ENCODE data around the gene EPO.

EPO gene

DNA sequence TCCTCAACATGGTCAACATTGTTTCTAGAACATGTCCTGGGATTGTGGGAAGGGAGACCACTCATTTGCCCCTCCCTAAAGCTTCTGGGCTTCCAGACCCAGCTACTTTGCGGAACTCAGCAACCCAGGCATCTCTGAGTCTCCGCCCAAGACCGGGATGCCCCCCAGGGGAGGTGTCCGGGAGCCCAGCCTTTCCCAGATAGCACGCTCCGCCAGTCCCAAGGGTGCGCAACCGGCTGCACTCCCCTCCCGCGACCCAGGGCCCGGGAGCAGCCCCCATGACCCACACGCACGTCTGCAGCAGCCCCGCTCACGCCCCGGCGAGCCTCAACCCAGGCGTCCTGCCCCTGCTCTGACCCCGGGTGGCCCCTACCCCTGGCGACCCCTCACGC is at the start of gene EPO:
TSS of gene EPO (plus strand) at position 190 of the 392 bp plus-strand sequence. CDS start 513 bp downstream, outside the sequence.
- FAIRE-seq (no peak), DNase-seq (ENCODE audit: insufficient read length, low spot score) (no peak)

DNA sequence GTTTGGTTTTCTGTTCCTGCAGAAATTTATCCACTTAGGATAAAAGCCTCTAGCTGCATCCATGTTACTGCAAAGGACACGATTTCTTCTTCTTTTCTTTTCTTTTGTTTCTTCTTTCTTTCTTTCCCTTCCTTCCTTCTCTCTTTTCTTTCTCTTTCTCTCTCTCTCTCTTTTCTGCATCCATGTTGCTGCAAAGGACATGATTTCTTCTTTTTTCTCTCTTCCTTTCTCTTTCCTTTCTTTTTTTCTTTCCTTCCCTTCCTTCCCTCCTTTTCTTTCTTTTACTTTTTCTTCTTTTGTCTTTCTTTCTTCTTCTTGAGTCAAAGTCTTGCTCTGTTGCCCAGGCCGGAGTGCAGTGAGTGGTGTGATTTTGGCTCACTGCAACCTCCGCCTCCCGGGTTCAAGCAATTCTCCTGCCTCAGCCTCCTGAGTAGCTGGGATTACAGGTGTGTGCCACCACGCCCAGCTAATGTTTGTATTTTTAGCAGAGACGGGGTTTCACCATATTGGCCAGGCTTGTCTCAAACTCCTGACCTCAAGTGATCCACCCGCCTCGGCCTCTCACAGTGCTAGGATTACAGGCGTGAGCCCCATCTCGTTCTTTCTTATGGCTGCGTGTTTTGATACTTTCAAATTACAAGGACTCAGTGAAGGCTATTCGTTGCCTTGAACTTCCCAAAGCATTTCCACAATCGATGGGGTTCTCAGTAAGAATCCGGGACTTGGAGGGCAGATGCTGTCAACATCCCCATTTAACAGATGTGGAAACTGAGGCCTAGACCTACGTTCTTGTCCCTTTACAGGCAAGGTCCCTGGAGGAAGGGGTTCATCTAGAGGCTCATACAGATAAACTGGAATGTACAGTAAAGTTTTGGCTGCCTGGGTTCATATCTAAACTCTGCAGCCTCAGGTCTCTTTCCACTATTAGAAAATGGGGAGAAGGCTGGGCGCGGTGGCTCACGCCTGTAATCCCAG is 48.6 kb upstream of the EPO start:
- no peak for FAIRE-seq
- no peak for DNase-seq (ENCODE audit: insufficient read length, low spot score)

DNA sequence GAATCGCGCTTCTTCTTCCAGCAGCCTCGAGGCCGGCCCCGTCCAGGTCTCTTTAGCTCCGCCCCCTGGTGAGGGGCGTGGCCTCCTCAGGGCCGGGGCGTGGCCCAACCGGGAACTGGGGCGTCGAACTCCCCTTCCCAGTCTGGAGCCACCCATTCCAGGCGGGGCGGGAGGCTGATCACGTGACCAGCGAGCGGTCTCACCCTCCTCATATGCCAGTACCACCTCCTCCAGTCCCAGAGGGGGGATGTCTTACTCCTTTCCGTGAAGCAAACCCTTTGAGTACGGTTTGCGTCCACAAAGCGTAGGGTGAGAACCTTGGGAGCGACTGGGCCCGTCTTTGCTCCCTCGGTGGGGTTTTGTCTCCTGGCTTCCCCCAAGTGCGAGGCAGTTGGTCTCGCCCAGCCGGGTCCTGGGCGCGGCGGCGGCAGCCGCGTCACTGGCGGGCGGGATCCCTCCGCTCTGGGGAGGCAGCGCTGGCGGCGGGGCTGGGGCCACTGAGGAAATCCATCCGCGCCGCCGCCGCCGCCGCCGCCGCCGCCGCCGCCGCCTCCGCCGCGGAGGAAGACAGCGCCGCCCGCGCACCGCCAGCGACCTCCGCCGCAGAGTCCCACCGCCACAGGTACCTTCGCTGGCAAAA is 46.8 kb upstream of the EPO start, which contains the start of gene GNB2:
TSS of gene GNB2 (plus strand) at position 439 of the 640 bp plus-strand sequence. CDS start 2,526 bp downstream, outside the sequence.
- FAIRE-seq = peak; percentile 98
- DNase-seq (ENCODE audit: insufficient read length, low spot score) = peak; percentile 91

DNA sequence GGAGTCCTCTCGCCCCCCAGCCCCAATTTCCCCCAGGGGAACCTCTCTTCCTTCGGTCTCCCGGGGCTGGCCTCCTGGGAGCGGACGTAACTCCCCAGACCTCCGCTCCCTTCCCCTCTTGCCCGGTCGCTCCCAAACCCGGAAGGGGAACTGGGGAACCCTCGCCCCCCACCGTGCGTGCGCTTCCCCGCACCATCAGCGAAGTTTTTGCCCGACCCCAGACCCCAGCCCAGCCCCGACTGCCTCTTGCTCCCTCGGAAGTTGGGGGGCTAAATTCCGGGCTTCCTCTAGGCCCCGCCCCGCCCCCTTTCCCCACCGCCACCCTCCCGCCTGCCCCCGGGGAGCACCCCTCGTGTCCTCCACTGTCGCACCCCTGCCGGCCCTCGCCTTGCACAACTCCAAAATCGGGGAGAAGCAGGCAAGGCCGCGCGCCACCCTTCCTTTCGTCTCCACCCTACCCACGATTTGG is 46.3 kb upstream of the EPO start:
- no peak for FAIRE-seq
- no peak for DNase-seq (ENCODE audit: insufficient read length, low spot score)

DNA sequence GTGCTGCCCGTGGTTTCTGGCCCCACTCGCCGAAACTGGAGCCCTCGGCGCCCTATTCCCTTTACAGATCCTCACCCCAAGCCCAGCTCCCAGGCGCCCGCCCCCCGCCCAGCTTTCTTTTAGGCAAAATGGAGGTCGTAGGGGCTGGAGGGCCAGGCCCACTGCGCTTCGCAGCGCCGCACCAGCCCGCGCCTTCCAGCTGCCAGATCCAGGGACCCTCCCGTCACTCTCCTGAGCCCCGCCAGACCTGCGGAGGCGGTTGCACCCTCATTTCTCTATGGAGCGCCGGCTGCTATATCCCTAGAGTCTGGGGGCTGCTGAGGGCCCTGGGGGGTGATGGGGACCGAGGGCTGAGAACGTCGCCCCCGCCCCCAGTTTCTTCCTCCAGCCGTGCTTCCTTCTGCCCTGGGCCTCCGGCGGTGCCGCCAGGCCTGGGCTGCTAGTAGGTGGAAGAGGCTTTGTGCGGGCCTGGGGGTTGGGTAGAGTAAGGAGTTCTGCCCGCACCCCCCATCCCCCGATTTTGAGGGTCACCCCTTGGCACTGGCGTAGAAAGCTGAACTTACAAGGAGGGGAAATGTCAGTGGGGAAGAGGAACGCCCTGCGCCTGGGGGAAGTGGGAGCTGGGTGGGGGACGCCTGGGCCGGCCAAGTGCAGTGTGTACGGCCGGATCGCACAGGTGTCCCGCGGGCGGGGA is 45.7 kb upstream of the EPO start:
- DNase-seq (ENCODE audit: insufficient read length, low spot score) = no peak
- FAIRE-seq = no peak

DNA sequence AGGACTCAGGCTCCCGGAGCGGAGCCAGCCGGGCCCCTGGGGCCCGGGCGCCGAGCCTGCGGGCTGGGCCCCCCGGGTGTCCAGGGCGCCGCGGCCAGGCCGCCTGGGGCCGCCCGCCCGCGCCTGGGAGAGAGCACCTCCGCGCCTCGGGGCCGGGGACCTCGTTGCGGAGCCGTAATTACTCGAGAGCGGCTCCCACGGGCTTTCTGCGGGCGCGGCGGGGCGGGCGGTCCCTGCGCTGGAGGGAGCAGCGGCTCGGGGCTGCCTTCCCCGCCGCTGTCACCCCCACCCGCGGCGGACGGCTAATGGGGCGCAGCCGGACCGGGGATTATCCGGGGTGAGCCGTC is 45.2 kb upstream of the EPO start:
- no peak for DNase-seq (ENCODE audit: insufficient read length, low spot score)

DNA sequence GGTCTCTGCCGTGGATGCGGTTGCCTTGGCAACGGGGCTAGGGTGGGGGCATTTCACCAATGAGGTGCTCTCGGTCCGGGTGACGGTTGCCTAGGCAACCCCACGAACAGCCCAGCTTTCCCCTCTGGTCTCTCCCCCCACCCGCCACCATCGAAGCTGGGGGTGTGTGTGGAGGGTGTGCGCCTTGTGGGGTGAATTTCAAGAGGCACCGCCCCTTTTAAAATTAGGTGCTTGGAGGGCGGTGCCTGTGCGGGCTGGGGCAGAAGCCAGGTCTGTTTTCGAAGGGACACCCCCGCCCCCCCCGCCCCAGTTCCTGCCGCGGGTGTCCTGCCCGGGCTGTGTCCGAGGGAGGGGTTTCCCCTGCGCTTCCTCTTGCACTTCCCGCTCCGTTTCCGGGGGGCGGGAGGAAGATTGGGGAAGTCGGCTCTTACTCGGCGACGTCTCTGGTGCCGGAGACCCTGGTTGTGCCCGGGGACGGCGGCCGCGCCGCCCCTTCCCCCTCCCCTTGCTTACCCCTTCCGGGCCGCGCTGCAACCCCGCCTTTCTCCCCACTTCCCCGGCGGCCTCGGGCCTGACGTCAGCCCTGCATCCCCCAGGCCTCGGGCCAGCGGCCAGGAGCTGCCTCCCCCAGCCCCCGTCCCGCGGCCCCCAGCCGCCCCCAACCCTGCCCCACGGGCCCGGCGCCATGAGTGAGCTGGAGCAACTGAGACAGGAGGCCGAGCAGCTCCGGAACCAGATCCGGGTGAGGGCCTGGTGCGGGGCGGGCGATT is 44.5 kb upstream of the EPO start:
- peak; percentile 86 for DNase-seq (ENCODE audit: insufficient read length, low spot score)
- peak; percentile 18 for FAIRE-seq

More for the DNA sequence above, 45.2 kb upstream of the EPO start:
- FAIRE-seq = no peak

DNA sequence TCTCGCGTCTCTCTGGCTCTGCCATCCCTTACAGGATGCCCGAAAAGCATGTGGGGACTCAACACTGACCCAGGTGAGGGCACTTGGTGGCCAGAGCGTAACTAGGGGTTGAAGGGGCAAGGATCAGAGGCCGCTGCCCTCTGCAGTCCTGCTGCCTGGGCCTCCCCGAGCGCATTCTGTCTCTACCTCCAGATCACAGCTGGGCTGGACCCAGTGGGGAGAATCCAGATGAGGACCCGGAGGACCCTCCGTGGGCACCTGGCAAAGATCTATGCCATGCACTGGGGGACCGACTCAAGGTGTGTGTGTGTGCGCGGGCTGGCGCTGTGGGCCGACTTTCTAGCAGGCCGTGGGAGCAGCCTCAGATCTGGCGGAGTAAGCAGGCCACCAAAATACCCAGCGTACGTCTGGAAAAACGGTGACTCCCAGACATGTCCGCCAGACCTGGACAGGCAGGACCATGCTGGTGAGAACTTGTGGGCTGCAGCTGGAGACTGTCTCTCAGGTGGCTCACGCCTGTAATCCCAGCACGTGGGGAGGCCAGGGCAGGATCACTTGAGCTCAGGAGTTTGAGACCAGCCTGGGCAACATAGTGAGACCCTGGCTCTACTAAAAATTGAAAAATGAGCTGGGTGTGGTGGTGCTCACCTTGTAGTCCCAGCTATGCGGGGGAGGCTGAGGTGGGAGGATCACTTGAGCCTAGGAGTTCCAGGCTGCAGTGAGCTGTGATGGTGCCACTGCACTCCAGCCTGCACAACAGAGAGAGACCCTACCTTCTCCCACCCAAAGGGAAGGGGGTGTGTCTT is 43.6 kb upstream of the EPO start:
- FAIRE-seq (no peak), DNase-seq (ENCODE audit: insufficient read length, low spot score) (peak; percentile 4)

DNA sequence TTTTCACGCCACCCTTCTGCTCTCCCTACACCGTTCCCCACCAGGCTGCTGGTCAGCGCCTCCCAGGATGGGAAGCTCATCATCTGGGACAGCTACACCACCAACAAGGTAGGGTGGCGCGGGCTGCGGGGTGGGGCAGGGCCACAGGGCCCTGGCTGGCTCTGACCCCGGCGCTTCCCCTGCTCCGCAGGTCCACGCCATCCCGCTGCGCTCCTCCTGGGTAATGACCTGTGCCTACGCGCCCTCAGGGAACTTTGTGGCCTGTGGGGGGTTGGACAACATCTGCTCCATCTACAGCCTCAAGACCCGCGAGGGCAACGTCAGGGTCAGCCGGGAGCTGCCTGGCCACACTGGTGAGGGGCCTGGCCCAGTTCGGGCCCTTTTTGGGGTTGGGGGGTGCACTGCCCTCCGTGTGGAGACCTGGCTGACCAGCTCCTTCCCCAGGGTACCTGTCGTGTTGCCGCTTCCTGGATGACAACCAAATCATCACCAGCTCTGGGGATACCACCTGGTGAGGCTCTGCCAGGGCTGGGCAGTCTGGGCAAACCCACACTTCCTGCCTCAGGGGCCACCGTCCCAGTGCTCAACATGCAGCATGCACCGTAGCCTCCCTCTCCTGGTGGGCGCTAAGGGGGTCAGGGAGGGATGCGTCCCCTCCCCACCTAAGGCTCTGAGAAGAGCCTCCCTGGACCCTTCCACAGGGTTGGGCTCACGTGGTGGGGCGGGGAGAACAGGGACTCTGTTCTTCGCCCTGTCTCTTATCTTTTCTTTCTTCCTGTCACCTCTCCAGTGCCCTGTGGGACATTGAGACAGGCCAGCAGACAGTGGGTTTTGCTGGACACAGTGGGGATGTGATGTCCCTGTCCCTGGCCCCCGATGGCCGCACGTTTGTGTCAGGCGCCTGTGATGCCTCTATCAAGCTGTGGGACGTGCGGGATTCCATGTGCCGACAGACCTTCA is 42.7 kb upstream of the EPO start:
- DNase-seq (ENCODE audit: insufficient read length, low spot score) (peak; percentile 4), FAIRE-seq (no peak)

DNA sequence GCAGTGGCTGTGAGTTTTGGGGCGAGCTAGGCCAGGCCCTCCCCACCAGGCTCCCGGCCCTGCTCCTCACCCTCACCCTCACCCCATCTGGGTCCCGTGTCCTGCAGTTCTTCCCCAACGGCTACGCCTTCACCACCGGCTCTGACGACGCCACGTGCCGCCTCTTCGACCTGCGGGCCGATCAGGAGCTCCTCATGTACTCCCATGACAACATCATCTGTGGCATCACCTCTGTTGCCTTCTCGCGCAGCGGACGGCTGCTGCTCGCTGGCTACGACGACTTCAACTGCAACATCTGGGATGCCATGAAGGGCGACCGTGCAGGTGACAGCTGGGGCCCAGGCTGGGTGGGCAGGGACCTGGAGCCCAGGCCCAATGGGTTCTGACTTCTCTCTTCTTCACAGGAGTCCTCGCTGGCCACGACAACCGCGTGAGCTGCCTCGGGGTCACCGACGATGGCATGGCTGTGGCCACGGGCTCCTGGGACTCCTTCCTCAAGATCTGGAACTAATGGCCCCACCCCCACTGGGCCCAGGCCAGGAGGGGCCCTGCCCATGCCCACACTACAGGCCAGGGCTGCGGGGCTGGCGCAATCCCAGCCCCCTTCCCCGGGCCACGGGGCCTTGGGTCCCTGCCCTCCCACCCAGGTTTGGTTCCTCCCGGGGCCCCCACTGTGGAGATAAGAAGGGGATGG is 41.8 kb upstream of the EPO start:
- FAIRE-seq (no peak), DNase-seq (ENCODE audit: insufficient read length, low spot score) (peak; percentile 1)

DNA sequence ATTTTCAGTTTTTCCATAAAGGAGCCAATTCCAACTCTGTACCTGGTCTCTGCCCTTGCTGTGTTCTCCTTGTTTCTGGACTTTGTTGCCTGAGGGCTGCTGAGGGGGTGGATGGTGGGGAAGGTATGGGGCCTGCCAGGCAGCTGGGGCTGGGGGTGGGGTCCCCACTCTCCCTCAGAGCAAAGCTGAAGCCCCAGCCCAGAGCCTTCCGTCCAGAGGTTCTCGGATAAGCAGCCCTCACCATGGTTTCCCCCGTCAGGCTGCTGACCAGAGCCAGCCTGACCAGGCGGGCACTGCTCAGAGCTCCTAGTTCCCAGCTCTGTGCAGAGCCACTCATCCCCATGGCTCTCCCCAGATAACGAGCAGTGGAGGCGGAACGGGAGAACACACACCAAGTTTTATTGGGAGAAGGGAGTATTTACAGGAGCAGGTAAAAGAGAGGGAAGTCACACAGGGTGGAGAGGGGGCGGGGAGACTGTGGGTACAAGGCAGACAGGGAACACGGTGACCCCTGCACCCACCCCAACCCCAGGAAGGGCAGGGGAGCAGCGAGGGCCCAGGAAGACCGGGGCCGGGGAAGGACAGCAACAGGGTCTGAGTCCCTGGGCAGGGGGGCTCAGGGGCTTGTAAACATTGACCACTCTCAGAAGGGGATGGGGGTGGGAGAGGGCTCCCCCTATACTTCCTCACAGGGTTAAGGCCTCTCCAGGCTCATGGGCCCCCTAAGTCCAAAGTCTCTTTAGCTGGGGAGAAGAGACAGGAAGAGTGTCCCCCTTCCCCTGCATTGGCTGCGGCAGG is 40.9 kb upstream of the EPO start:
- no peak for FAIRE-seq
- peak; percentile 7 for DNase-seq (ENCODE audit: insufficient read length, low spot score)

DNA sequence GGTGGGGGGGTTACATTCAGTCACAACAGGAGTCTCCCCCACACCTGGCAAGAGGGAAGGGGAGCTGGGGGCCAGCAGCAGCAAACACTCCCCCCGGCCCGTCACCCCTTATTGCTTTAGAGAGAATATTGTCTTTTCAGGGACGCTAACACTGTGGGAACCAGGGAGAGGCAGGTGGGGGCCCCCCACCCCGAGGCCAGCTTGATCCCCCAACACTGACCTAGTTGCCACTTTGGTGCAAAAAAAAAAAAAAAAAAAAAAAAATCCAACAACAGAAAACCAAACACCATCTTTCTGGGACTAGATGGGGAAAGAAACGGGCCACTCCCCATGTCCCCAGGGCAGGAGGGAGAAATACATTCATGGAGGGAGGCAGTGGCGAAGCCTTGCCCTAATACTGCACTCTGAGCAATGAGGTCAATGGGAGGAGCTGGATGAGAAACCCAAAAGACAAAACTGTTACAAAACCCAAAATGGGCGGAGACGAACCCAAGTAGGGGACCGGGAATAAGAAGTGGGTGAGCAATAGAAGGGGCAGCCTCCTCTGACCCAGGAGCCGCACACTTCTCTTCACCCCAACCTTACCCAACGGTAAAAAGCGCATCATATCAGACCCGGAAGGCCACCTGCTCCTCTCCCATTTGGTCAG is 40.2 kb upstream of the EPO start:
- FAIRE-seq = no peak
- peak; percentile 6 for DNase-seq (ENCODE audit: insufficient read length, low spot score)

DNA sequence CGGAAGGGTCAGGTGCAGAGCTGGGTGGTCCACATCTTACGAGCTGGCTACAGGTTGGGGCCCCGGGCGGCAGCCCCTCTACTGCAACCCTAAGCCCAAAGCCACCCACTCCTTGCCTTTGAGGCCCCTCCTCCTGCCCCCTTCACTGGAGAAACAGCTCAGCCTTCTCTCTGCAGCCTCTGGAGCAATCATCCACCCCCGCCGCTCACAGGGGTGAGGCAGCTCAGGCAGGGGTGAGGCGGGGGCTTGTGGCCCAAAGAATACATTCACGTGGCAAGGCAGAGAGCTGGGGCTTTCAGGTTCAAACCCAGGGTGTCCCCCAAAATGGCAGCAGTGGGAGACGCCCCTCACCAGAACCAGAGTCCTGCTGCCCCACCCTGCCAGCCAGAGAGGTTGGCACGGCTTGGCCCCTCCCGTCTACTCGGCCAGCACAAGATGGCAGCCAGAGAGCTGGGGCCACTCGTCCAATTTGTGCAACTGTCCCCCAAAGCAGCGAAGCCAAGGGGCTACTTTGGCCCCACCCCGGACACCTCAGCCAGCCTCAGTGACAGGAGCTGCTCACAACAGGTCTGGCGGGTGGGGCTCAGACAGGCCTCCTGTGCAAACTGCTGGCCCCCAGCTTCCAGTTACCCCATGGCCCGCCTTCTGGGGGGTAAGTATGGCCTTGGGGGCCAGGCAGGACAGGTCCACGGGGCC is 39.5 kb upstream of the EPO start:
- DNase-seq (ENCODE audit: insufficient read length, low spot score) (peak; percentile 5), FAIRE-seq (no peak)

DNA sequence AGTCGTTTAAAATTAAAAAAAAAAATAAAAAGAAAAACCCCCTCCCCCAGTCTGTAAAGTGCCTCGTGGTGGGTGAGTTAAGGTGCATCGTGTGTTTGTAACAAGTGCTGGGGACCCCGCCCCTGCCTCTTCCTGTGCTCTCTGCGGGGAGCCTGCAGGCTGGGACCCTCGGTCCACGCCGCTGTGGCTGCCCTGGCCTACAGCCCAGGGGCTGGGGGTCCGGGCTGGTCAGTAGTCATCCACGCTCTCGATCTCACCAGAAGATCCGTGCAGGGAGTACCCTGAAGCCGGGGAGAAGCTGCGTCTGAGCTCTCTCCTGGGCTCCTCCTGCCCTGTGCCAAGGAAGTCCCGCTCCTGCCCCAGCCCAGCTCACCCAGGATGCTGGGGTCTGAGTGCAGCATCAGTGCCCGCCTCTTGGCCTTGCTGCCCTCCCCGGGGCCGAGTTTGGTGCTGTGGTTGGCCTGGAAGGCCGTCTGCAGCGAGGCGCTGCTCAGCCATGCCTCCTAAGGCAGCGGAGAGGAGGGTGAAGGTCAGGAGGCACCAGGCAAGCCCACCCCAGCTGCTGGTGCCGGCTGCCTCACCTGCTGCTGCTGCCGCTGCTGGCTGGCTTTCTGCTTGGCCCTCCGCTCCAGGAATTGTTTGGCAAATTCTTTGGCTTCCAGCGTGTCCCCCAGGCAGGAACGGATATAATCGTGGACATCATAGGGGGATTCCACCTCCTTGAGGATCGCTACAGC is 38.6 kb upstream of the EPO start:
- FAIRE-seq (no peak), DNase-seq (ENCODE audit: insufficient read length, low spot score) (no peak)

DNA sequence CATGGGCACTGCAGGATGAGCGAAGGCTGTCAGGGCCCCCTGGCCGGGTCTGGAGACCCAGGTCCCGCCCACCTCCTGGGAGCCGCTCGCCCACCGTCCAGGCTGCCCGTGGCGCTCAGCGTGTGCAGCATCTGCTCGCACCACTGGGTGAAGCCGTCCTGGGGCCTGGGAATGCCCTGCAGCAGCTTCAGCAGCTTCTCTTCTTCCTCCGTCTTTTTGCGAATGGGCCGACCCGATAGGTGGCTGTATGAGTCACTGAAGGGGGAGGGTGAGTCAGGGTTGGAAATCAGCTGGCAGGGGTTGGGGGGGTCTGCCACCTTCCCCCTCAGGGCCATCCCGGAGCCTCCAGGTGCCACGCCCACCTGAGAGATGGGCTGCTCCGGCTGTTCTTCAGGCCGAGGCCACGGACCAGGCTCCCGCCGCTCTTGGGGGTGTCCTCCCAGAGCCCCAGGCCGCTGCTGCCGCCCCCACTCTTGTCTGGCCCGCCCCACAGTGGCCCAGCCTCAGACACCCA is 38.0 kb upstream of the EPO start:
- DNase-seq (ENCODE audit: insufficient read length, low spot score) (no peak), FAIRE-seq (no peak)

All from GM19239 (cell line).